Amygdala (tissue), 56 donors: ENCODE measurements around the gene SPRED2.

Source experiments
- DNase-seq, 56 donors: peaks; one replicate each; lab custom pipeline; 2025; lab: John Stamatoyannopoulos, UW

SPRED2 gene

DNA sequence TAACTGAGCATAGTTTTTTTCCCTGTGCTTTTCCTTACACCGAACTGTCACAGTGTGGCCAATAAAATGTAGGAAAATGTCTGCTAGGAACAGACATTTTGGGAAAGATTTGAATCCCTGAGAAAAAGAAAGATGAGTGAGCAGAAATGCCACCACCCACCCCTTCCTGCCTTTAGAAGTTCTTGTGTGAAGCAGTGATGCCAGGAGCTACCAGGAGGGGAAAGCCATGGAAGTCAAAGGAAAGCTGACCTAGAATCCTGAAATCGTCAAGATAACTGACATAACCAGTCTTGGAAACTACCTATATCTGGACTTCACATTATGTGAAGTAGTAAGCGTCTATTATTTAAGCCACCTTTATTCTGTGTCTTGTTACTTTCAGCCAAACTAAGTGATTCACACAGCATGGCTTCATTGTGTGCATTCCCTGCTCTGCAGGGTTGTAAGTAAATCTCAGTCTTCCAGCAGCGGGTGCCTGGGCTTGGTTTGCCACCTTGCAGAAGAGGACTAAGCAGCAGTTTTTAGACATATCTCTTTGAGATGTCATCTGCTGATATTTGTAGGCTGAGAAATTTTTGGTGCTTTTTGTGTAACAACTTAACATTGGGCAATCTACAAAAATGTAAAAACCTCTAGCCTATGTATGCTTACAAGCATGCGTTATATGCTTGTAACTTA is 11.2 kb upstream of the SPRED2 start:
- peak in 1 of 56 donors; percentile 3 for DNase-seq

GRCh38 chr2:65442420-65443020 is 10.1 kb upstream of the SPRED2 start:
- no peak for DNase-seq

GRCh38 chr2:65438137-65438899 is 5.9 kb upstream of the SPRED2 start:
- DNase-seq = no peak

DNA sequence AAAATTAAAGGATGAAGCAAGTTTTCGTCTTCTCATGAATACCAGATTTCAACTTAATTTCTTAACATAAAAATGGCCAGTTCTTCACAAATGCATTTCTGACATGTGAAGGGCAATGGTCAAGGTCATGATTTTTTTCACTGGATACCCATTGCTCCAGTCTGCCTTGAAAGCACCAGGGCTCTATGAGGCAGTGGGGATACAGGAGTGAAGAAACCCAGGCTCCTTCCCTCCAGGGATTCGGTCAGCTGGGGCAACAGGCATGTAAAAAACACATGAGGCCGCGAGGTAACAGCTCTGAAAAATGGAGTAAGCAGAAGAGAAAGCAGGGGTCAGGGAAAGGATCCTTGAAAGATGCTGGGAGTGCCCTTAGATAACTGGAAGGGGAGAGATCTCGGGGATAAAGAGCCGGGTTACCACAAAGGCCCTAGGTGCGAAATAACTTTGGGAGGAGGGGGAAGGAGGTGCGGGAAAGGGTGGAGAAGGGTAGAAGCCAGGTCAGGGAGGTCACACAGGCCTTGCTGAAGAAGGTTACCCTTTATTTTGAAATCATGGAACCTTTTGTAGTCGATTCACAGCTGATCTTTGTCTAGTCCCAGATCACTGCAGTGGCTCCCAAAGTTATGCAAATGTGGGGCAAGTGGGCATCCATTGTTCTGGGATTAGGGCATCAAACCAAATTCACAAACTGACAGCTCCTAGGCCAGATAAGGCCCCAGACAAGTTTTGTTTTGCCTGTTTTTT is 5.2 kb upstream of the SPRED2 start:
- no peak for DNase-seq

- peak in 1 of 56 donors; percentile 72 for DNase-seq
Observed at GRCh38 chr2:65436824-65437221, 4.4 kb upstream of the SPRED2 start.

DNA sequence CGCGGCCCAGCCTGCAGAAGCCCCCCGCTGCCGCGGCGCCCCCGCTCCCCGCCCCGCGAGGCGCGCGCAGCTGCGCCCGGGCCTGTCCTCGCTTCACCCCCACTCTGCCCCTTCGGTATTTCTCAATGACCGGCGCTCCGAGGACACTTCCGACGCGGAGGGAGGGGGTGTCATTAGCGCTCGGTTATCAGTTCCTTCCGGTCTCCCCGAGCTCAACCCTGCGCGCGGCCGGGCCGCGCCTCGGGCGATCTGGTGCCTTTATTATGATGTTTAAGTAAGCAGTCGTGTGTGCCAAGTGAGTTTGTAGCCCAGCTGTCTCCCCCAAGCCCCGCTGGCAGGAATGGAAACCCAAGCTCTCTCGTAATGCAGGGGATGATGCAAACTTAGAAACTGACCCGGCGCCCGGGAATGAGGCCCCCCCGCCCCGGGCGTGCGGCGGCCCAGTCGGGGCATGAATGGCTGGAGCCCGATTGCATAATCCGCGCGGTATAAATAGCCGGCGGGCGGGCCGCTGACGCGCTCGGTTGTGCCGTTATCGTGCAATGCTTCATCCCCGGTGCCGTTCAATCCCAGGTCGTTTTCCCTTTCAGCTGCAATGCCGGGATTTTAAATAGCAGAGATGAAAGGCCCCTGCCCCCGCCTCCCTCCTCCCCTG is 3.9 kb upstream of the SPRED2 start:
- peak in 55 of 56 donors; percentile 25 to 91 (median 73) for DNase-seq

GRCh38 chr2:65435625-65436168 is 3.3 kb upstream of the SPRED2 start:
- peak; percentile 15 to 91 (median 76) for DNase-seq

DNA sequence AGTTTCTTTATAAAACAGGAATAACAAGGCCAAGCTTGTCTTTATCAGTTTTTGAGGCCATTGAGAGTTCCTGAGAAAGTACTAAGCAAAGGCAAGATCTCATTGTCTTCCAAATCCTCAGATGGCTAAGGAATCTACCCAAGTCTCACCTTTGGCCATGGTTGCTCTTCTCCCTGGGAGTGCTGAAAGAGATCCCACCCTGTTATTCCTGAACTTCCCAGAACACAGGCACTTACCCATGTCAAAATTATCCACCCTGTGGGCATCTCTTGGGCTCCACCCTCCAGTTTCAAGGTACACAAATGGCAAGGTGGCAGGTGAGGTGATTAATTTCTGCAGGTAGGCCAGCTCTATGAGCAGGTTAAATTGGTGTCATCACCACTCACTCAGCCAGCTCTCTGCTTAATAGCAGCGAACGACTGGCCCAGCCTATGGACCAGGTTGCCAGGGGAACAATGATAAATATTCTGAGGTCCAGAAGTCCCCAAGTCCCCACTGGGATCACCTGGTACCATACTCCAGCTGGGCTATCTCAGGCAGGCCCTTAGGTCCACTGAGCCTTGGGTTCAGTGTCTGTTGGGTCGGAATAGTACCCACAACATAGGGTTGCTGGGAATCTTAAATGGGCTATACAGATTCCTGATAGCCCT is 2.3 kb upstream of the SPRED2 start:
- no peak for DNase-seq

- peak in 42 of 56 donors; percentile 4 to 70 (median 49) for DNase-seq
Observed at GRCh38 chr2:65431421-65432226, 775 bp downstream of the SPRED2 start.

- DNase-seq = peak in 52 of 56 donors; percentile 12 to 82 (median 57)
Observed at GRCh38 chr2:65430603-65431420, 1.6 kb downstream of the SPRED2 start.

GRCh38 chr2:65429786-65430602 is 2.4 kb downstream of the SPRED2 start:
- DNase-seq = peak in 3 of 56 donors; percentile 20 to 58 (median 46)

DNA sequence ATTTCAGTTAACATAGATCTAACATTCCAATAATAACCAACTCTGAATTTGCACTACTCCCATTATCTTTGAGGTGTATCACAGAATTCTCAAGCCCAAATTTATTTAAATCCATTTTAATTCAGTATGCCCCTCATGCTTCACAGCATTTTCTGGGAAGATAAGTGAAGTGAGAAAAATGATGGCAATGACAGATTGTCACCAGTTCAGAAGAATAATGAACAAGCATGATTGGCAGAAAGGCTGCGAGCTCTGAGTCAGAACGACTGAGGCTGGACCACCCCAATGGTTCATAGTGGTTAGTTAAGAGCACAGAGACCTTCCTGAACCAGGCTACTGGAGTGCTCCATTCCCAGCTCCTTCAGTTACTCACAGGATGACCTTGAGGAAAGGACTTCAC is 4.9 kb downstream of the SPRED2 start:
- no peak for DNase-seq

DNA sequence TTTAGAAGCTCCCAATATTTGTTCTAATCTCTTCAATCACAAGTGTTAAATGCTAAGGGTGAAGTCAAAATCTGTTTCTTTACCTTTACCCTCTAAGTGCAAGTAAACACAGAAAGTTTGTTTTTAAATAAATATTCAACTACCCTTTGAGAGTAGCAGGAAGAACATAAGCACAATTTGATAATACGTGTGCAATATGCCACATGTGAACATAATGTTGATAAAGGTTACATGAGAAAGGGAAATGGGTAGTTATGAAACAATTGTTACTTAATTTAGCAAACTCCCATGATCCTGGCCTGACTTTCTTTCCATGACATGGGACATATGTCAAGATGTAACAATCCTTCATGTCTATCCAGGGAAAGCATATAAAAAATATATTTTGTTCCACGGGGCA is 7.1 kb downstream of the SPRED2 start:
- no peak for DNase-seq

DNA sequence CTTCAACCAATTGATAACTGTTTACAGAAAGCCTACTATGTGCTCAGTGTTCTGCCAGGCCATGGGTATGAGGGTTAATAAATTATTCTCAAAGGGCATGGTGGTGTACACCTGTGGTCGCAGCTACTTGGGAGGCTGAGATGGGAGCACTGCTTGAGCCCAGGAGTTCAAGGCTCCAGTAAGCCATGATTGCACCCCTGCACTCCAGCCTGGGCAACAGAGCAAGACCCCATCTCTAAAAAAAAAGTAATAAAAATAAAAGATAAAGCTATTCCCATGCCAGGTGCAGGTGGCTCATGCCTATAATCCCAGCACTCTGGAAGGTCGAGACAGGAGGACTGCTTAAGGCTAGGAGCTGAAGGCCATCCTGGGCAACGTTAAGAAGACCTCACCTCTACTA is 8.0 kb downstream of the SPRED2 start:
- no peak for DNase-seq

DNA sequence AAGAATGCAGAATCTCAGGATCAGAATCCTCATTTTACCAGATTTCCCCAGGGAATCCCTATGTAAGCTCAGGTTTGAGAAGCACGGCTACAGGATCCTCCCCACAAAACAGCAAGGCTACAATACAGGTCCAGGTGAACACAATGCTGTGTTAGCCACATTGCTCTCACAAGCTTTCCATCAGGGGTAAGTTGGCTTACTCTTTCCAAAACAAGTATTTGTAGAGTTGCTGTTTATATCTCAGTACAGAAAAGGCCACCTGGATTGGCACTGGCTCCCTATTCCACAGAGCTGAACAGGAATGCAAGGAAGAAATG is 11.0 kb downstream of the SPRED2 start:
- no peak for DNase-seq

- no peak for DNase-seq
Observed at GRCh38 chr2:65420712-65421431, 11.5 kb downstream of the SPRED2 start.
